T1000 (cell line): ENCODE data around the gene TACR2.

Source experiments
- DNase-seq: peaks from one replicate; lab custom pipeline; 2025; ENCODE audit warnings: mixed read lengths; lab: John Stamatoyannopoulos, UW

The TACR2 gene

DNA sequence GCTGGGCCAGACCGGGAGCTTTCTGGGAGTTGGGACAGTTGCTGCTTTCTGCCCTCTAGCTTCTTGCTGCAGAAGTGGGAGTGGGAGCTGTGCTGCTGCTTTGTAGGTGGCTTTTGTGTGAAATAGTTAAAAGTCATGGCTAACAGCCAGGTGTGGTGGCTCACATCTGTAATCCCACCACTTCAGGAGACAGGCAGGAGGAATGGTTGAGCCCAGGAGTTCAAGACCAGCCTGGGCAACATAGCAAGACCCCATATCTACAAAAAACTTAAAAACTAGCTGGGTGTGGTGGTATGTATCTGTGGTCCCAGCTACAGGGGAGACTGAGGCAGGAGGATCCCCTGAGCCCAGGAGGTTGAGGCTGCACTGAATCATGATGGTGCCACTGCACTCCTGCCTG, 13.7 kb downstream of the TACR2 start:
- no peak for DNase-seq

DNA sequence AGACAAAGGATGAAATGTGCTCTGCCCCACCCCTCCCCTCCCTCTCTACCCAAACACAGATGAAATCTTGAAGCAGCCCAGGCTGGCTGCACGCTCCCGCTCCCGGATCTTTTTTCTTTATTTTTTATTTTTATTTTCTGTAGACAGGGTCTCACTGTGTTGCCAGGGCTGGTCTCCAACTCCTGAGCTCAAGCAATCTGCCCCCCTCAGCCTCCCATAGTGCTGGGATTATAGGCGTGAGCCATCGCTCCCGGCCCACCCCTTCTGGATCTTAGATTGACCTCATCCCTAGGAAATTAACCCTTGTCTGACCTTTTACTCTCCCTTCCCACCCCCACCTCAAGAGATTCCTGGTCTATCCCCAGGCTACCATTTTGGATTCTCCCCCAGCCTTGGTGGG, 14.3 kb downstream of the TACR2 start:
- DNase-seq, result no peak

DNA sequence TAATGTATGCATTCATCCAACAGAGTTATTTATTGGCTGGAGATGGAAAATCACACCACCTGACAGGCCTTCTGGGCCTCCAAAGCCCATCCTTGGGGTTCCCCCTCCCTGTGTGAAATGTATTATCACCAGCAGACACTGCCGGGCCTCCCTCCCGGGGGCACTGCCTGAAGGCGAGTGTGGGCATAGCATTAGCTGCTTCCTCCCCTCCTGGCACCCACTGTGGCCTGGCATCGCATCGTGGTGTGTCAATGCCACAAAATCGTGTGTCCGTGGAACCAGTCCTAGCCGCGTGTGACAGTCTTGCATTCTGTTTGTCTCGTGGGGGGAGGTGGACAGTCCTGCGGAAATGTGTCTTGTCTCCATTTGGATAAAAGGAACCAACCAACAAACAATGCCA, 15.3 kb downstream of the TACR2 start:
- DNase-seq, result no peak

- DNase-seq, result no peak
Observed at GRCh38 chr10:69400936-69401335, 15.8 kb downstream of the TACR2 start.

GRCh38 chr10:69398466-69398865, 18.3 kb downstream of the TACR2 start:
- DNase-seq, result no peak

DNA sequence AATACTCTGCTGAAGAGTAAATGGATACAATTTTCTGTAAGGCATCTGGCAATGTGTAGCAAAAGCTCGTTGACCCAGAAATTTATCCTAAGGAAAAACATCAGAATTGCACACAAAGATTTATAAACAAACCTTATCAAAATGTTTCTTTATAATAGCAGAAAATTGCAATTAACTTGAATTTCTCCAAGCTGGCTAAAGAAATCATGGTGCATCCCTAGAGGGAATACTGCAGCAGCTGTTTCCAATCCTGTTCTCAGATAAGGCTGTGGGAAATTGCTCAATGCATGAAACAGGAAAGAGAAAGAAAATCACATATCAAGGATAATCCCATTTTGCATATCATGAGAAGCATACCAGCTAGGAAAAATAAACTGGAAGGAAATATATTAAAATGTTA, 18.7 kb downstream of the TACR2 start:
- DNase-seq, result no peak

DNA sequence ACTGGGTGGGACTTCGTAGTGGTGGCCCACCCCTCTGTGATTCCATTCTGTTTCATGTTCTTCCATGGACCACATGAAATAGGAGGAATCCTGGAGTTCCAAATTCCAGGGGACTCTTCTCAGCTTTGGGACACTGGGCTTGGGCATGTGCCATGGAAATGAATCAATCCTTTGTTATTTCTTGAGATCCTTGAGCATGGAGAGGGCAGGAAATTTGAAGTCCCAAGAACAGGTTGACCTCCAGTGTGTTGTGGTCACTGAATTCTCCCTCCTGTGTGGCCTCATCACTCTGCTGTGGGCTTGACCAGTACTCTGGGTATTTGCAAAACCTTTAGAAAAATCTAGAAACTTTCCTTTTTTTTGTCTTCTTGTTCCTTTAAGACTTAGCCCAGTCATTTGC, 22.7 kb downstream of the TACR2 start:
- DNase-seq, result no peak

- DNase-seq, result peak; percentile 68
Observed at GRCh38 chr10:69392481-69393000, 24.2 kb downstream of the TACR2 start.

DNA sequence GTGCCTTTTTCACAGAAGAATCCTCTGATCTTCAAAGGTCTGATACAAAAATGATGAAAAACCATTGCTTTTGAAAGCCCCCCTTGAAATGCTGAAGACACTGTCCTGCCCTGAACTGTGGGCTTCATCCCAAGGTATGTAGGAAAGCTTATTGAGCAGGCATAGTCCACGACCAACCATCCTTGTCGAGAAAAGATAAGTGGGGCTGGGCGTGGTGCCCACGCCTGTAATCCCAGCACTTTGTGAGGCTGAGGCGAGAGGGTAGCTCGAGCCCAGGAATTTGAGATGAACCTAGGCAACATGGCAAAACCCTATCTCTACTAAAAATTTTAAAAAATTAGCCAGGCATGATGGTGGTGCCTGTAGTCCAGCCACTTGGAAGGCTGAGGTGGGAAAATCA, 25.6 kb downstream of the TACR2 start:
- no peak for DNase-seq

GRCh38 chr10:69389827-69390490, 26.8 kb downstream of the TACR2 start:
- DNase-seq, result no peak

DNA sequence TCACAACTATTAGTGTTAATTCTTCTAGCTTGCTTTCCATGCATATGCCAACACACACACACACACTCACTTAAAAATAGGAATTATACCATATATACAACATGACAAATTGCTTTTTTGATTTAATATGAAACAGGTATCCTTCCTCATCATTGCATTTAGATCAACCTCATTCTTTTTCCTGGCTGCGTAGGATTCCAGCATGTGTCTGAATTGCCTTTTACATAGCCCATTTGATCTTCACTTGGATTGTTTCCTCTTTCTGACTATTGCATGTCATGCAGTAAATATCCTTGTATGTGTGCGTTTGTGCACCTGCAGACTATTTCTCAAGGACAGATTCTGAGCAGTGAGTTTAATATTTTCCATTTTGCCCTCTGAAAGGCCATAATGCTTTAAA, 28.2 kb downstream of the TACR2 start:
- DNase-seq, result no peak

GRCh38 chr10:69387500-69387899, 29.2 kb downstream of the TACR2 start:
- DNase-seq, result no peak

- DNase-seq, result no peak
Observed at GRCh38 chr10:69385454-69386350, 31.0 kb downstream of the TACR2 start.

GRCh38 chr10:69384320-69384719, 32.4 kb downstream of the TACR2 start:
- no peak for DNase-seq

- DNase-seq, result peak; percentile 27
Observed at GRCh38 chr10:69383558-69383957, 33.2 kb downstream of the TACR2 start.

- peak; percentile 83 for DNase-seq
Observed at GRCh38 chr10:69382382-69383117, 34.2 kb downstream of the TACR2 start.

GRCh38 chr10:69379800-69380199, 36.9 kb downstream of the TACR2 start:
- DNase-seq, result no peak

DNA sequence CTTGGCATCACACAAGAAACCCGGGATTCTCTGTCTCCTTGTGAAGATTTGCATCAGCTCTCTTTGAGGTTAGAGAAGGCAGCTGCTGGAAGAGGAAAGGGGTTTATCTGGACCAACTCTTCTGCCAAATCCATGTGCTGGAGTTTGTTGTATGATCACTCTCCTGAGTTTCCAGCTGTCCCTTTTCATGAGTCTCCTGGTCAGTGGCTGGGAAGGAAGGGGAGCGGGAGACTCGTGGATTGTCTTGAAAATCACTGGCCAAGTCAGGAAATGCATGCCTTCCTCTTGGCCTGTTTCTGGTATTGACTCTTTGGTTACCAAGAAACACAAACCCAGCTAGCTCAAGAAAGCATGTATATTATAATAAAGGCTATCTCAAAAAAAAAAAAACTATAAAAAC, 38.8 kb downstream of the TACR2 start:
- DNase-seq, result no peak

- no peak for DNase-seq
Observed at GRCh38 chr10:69377191-69377590, 39.5 kb downstream of the TACR2 start.

DNA sequence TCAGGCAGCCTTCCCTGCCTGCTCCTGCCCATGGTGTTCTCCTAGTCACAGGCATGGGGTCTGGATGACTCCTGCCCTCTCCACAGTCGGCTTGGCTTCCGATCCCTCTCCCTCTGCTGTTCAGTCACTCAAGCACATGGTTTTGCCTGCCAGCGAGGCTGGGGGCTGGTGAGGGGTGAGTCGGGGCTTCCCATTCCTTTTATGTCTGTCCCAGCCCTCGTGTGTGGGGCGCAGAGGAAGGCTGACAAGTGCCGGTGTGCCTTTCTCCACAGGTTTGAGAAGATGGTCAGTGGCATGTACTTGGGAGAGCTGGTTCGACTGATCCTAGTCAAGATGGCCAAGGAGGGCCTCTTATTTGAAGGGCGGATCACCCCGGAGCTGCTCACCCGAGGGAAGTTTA, 40.1 kb downstream of the TACR2 start:
- DNase-seq, result no peak

GRCh38 chr10:69375307-69376151, 41.2 kb downstream of the TACR2 start:
- no peak for DNase-seq

GRCh38 chr10:69374931-69375306, 41.8 kb downstream of the TACR2 start:
- DNase-seq, result no peak
